ENCODE results near the gene RAP2B.

DNA sequence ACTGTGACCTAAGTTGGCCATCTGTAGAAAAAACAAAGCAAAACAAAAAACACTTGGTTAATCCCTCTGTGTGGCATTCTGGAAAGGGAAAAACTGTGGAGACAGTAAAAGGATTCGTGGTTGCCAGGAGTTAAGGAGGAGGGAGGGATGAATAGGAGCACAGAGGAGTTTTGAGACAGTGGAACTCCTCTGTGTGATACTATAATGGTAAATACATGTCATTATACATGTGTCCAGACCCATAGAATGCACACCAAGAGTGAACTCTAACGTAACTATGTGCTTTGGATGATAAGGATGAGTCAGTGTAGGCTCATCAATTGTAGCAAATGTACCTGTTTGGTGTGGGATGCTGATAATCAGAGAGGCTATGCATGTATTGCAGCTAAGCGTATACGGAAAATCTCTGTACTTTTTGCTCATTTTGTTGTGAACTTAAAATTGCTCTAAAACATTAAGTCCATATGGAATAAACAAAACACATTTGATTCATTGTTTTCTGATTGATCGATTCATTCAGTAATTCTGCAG is 33.4 kb downstream of the RAP2B start:
- TF ChIP-seq, protein P1, sequence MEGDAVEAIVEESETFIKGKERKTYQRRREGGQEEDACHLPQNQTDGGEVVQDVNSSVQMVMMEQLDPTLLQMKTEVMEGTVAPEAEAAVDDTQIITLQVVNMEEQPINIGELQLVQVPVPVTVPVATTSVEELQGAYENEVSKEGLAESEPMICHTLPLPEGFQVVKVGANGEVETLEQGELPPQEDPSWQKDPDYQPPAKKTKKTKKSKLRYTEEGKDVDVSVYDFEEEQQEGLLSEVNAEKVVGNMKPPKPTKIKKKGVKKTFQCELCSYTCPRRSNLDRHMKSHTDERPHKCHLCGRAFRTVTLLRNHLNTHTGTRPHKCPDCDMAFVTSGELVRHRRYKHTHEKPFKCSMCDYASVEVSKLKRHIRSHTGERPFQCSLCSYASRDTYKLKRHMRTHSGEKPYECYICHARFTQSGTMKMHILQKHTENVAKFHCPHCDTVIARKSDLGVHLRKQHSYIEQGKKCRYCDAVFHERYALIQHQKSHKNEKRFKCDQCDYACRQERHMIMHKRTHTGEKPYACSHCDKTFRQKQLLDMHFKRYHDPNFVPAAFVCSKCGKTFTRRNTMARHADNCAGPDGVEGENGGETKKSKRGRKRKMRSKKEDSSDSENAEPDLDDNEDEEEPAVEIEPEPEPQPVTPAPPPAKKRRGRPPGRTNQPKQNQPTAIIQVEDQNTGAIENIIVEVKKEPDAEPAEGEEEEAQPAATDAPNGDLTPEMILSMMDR (IDR thresholded peaks at IDR 0.05) = no peak
- no peak for TF ChIP-seq POLR2A (IDR thresholded peaks at IDR 0.05)
